A549 (cell line): ENCODE results near the gene DYNC2H1.

Experiments used
- JUN ChIP-seq, 2 experiments: fragments of >200 bp; sonication (Bioruptor Twin); formaldehyde crosslinking; IDR thresholded peaks; 2 replicates in 1 of 2; 3 replicates in 1 of 2; pipeline ENCODE4 v1.6.1; 2016 to 2017
- MAFK ChIP-seq: fragments of 450-650 bp; IDR thresholded peaks from 2 replicates; pipeline ENCODE4 v1.6.1; 2014; ENCODE audit not compliant: partially characterized antibody
- NR3C1 ChIP-seq: fragments of >200 bp; sonication (Bioruptor Twin); formaldehyde crosslinking; IDR thresholded peaks from 3 replicates; pipeline ENCODE4 v1.6.1; 2017
- POLR2A ChIP-seq: IDR thresholded peaks from 2 replicates; pipeline ENCODE4 v1.6.1; 2012; ENCODE audit warnings: mild to moderate bottlenecking, low read length
- RAD21 ChIP-seq, 2 experiments: fragments of >200 bp in 1 of 2; sonication (Bioruptor Twin) in 1 of 2; formaldehyde crosslinking in 1 of 2; IDR thresholded peaks in 1 of 2; conservative IDR thresholded peaks in 1 of 2; 2 replicates in 1 of 2; 3 replicates in 1 of 2; pipeline ENCODE4 v1.6.1; 2012 to 2018; ENCODE audit warnings: inconsistent platforms in 1 of 2
- TF ChIP-seq, protein P1 (sequence below): fragments of >200 bp; sonication (Bioruptor Twin); formaldehyde crosslinking; IDR thresholded peaks from 3 replicates; pipeline ENCODE4 v1.5.1; 2016
- TF ChIP-seq, protein P2 (sequence below): fragments of 150-350 bp; IDR thresholded peaks from 2 replicates; pipeline ENCODE4 v1.6.1; 2014; ENCODE audit warnings: low read depth, mild to moderate bottlenecking, low read length
- TF ChIP-seq, protein P3 (sequence below): IDR thresholded peaks from 2 replicates; pipeline ENCODE4 v1.6.1; 2012; ENCODE audit warnings: low read depth, borderline replicate concordance

DNA sequence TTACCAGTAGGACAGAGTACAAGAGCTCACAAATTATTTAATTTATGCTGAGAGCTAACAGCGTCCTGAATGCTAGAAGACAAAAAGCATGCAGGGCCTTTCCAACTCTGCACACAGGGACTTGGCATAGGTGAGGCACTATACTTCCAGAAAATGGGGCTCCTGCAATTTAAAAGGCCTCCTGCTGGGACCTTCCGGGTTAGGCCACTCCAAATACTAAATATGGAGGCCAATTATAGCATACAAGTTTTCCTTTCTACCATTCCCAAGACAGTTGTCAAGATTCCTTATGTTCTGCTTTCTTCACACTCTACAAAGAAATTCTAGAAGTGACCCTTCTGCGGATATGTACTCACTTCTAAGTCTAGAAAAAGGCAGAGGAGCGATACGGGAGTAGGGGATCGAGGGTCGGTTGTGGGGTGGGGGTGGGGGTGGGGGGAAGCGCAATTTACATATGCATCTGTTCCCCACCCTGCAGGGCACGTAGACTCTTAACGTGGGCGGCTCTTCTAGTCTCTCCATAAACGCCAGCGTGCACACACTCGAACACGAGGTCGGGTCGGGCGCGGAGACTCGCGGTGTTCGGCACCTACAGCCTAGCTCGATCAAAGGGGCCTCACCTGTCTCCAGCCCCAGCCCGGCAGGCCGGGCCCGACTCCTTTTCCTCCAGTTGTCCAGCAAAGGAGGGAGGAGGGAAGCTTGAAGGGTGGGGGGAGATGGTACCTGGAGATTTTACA lies 18.0 kb upstream of the DYNC2H1 start:
- TF ChIP-seq POLR2A = no peak
- TF ChIP-seq, protein P1, sequence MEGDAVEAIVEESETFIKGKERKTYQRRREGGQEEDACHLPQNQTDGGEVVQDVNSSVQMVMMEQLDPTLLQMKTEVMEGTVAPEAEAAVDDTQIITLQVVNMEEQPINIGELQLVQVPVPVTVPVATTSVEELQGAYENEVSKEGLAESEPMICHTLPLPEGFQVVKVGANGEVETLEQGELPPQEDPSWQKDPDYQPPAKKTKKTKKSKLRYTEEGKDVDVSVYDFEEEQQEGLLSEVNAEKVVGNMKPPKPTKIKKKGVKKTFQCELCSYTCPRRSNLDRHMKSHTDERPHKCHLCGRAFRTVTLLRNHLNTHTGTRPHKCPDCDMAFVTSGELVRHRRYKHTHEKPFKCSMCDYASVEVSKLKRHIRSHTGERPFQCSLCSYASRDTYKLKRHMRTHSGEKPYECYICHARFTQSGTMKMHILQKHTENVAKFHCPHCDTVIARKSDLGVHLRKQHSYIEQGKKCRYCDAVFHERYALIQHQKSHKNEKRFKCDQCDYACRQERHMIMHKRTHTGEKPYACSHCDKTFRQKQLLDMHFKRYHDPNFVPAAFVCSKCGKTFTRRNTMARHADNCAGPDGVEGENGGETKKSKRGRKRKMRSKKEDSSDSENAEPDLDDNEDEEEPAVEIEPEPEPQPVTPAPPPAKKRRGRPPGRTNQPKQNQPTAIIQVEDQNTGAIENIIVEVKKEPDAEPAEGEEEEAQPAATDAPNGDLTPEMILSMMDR = no peak
- TF ChIP-seq RAD21 (conservative IDR thresholded peaks at IDR 0.05 in 1 of 2, IDR thresholded peaks at IDR 0.05 in 1 of 2) = no peak
- TF ChIP-seq, protein P2, sequence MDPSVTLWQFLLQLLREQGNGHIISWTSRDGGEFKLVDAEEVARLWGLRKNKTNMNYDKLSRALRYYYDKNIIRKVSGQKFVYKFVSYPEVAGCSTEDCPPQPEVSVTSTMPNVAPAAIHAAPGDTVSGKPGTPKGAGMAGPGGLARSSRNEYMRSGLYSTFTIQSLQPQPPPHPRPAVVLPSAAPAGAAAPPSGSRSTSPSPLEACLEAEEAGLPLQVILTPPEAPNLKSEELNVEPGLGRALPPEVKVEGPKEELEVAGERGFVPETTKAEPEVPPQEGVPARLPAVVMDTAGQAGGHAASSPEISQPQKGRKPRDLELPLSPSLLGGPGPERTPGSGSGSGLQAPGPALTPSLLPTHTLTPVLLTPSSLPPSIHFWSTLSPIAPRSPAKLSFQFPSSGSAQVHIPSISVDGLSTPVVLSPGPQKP = no peak
- no peak for TF ChIP-seq NR3C1
- no peak for TF ChIP-seq JUN (IDR thresholded peaks at IDR 0.05)
- no peak for TF ChIP-seq MAFK
- TF ChIP-seq, protein P3, sequence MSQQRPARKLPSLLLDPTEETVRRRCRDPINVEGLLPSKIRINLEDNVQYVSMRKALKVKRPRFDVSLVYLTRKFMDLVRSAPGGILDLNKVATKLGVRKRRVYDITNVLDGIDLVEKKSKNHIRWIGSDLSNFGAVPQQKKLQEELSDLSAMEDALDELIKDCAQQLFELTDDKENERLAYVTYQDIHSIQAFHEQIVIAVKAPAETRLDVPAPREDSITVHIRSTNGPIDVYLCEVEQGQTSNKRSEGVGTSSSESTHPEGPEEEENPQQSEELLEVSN = no peak
